Spleen (tissue), 11 donors: Measurements from ENCODE around the gene BDNF. TPM values are rescaled to one million over a fixed set of nuclear protein-coding genes. Genes with fewer than 3 reads are reported as not detected.

Source experiments
- DNase-seq: peaks from one replicate; pipeline ENCODE4 v3.0.0-alpha.2; 2020
- H3K27ac ChIP-seq, 8 donors: fragments of 200-600 bp; sonication (generic) in 7 of 8; 1 replicate in 4 of 8; 2 replicates in 4 of 8; pipeline versions ENCODE4 v1.5.0 to v1.8.0; 2016 to 2021; ENCODE audit warnings: inconsistent platforms in 4 of 8, mild to moderate bottlenecking in 4 of 8, moderate library complexity in 1 of 8
- H3K27me3 ChIP-seq, 7 donors: fragments of 200-600 bp; sonication (generic) in 6 of 7; replicated peaks in 1 of 7; 1 replicate in 4 of 7; 2 replicates in 3 of 7; pipeline versions ENCODE4 v1.5.0 to v1.8.0; 2016 to 2021; ENCODE audit warnings: inconsistent platforms in 3 of 7, mild to moderate bottlenecking in 1 of 7
- H3K36me3 ChIP-seq, 6 donors: fragments of 200-600 bp; sonication (generic) in 5 of 6; 1 replicate in 4 of 6; 2 replicates in 2 of 6; pipeline versions ENCODE4 v1.5.0 to v1.8.0; 2016 to 2021; ENCODE audit warnings: inconsistent platforms in 2 of 6
- H3K4me1 ChIP-seq, 6 donors: fragments of 200-600 bp; sonication (generic) in 5 of 6; 1 replicate in 3 of 6; 2 replicates in 3 of 6; pipeline versions ENCODE4 v1.5.0 to v1.8.0; 2016 to 2021; ENCODE audit warnings: inconsistent platforms in 3 of 6
- H3K4me3 ChIP-seq, 8 donors: fragments of 200-600 bp; sonication (generic) in 7 of 8; 1 replicate in 4 of 8; 2 replicates in 4 of 8; pipeline versions ENCODE4 v1.5.0 to v1.8.0; 2016 to 2021; ENCODE audit warnings: inconsistent platforms in 4 of 8, mild to moderate bottlenecking in 4 of 8, moderate library complexity in 2 of 8
- H3K9me3 ChIP-seq, 8 donors: fragments of 200-600 bp; sonication (generic) in 7 of 8; 1 replicate in 4 of 8; 2 replicates in 4 of 8; pipeline versions ENCODE4 v1.5.0 to v1.8.0; 2016 to 2021; ENCODE audit warnings: inconsistent platforms in 4 of 8
- POLR2A ChIP-seq, 3 donors: fragments of 450-650 bp; IDR thresholded peaks; one replicate each; pipeline ENCODE4 v1.5.1; 2017; ENCODE audit warnings: antibody characterized with exemption in 3 of 3, mild to moderate bottlenecking in 1 of 3
- POLR2AphosphoS5 ChIP-seq, 3 donors: sonication (generic); formaldehyde crosslinking; IDR thresholded peaks; one replicate each; pipeline ENCODE4 v1.5.1; 2017; ENCODE audit warnings: antibody characterized with exemption in 3 of 3
- WGBS, 5 donors: extraction: QIAGEN DNeasy Blood & Tissue Kit in 3 of 5; methylation state at CpG; one replicate each; pipeline versions ENCODE4 v1.1.5 to v1.1.7; 2013 to 2018; 5-methylcytosine and 5-hydroxymethylcytosine counted together
- intact Hi-C: fragments of 100-400 bp; cut with DNase I; formaldehyde crosslinking; loops from one replicate; pipeline ENCODE4 v1.15.0; 2023; ENCODE audit warnings: low total_unique reads
- polyA plus RNA-seq, 3 donors: library from polyadenylated mRNA; stranded (reverse); fragments of 200-250 nt; gene quantifications; one replicate each; pipeline ENCODE4 v1.2.1, GENCODE V29; 2013
- total RNA-seq, 7 donors: library from RNA; depleted of rRNA in 3 of 7; stranded (reverse); fragments of >200 nt in 3 of 7; fragmentation: NEBNext Ultra II Directional in 4 of 7; extraction: Animal tissue kit (Norgen Biotek cat#: 25700) in 4 of 7; gene quantifications; one replicate each; pipeline versions ENCODE4 v1.1.0 to v1.2.1, GENCODE V29; 2016 to 2021
- TF ChIP-seq, protein P1 (sequence below), 11 experiments: fragments of 200-600 bp in 7 of 11; fragments of 450-650 bp in 4 of 11; sonication (generic) in 4 of 11; IDR thresholded peaks in 8 of 11; conservative IDR thresholded peaks in 3 of 11; 1 replicate in 7 of 11; 2 replicates in 4 of 11; pipeline versions ENCODE4 v1.4.0 to v1.8.0; 2016 to 2021; ENCODE audit warnings: antibody characterized with exemption in 11 of 11, inconsistent platforms in 4 of 11, mild to moderate bottlenecking in 1 of 11
- donor health status: healthy with polysubstance abuse.
- donor health status: DM: no; HTN: no; CAD: no; lungs with moderate emphysema.
- donor health status: DM: no; HTN: no; CAD: no.
- donor health status: Bipolar disorder and iron deficiency.
- donor health status: healthy.
- donor health status: DM: no; HTN: no; CAD: no.
- donor health status: DM: yes; HTN: yes; CAD: no.

The BDNF gene
- total and polyA plus RNA-seq, 10 donors = 0.02 to 0.29 (median 0.08) TPM; not detected in 2

DNA sequence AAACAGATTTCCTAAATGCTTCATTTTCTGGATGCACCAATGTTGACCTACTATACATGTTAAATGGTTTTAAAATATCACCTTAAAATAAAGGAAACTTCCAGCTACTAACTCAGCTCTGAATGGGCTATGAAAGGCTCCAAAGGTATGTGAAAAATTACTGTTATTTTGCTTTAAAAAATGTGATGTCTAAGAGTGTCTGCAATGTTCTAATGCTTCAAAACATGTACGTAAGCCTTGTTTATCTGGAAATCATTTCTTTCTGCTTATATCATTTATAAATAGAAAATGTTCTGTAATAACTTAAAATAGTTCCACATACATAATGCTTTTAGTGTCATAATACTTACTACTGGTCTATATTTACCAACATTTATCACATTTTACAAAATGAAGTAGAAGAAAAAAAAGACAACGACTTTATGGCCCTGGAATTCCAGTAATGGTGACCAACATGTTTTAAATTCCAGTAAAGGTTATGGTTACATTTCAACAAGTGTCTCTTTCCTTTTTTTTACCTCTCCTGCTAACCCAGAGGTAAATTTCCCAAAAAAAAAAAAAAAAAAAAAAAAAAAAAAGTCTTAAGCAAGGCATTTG, 2.5 kb downstream of the BDNF start:
- intact Hi-C loops = loop anchor here (10.0 kb wide), 1 partner anchor 1637 kb away; no protein-coding TSS in a partner anchor
- peaks cover 0 to 81% (median 53%) of the 10 kb centered on the region in 7 donors for H3K27me3 ChIP-seq
- no peaks in the 10 kb centered on the region for H3K9me3 ChIP-seq
- no peak overlapping the region for H3K4me3 ChIP-seq
- H3K36me3 ChIP-seq = no peaks in the 10 kb centered on the region
- H3K4me1 ChIP-seq = peaks cover 18 to 38% (median 32%) of the 10 kb centered on the region in 6 donors
- TF ChIP-seq POLR2A (IDR thresholded peaks at IDR 0.05) (no peak), POLR2AphosphoS5 (IDR thresholded peaks at IDR 0.05) (no peak)
- TF ChIP-seq, protein P1, sequence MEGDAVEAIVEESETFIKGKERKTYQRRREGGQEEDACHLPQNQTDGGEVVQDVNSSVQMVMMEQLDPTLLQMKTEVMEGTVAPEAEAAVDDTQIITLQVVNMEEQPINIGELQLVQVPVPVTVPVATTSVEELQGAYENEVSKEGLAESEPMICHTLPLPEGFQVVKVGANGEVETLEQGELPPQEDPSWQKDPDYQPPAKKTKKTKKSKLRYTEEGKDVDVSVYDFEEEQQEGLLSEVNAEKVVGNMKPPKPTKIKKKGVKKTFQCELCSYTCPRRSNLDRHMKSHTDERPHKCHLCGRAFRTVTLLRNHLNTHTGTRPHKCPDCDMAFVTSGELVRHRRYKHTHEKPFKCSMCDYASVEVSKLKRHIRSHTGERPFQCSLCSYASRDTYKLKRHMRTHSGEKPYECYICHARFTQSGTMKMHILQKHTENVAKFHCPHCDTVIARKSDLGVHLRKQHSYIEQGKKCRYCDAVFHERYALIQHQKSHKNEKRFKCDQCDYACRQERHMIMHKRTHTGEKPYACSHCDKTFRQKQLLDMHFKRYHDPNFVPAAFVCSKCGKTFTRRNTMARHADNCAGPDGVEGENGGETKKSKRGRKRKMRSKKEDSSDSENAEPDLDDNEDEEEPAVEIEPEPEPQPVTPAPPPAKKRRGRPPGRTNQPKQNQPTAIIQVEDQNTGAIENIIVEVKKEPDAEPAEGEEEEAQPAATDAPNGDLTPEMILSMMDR (IDR thresholded peaks at IDR 0.05 in 8 of 11, conservative IDR thresholded peaks at IDR 0.05 in 3 of 11) = no peak
- 51 to 67% (median 66%) methylated on average over 2 of the region's 2 CpGs for WGBS, 5 donors
- H3K27ac ChIP-seq = no peak overlapping the region
- DNase-seq = no peak

- Histone ChIP-seq H3K4me1 (peaks cover 18 to 38% (median 32%) of the 10 kb centered on the region in 6 donors), H3K27me3 (peaks cover 0 to 73% (median 48%) of the 10 kb centered on the region in 7 donors), H3K4me3 (no peak overlapping the region), H3K27ac (no peak overlapping the region), H3K9me3 (no peaks in the 10 kb centered on the region), H3K36me3 (no peaks in the 10 kb centered on the region)
- DNase-seq = no peak
- intact Hi-C loops = loop anchor here (10.0 kb wide), 1 partner anchor 1638 kb away; no protein-coding TSS in a partner anchor
- TF ChIP-seq, protein P1 (IDR thresholded peaks at IDR 0.05 in 8 of 11, conservative IDR thresholded peaks at IDR 0.05 in 3 of 11) = no peak
- no peak for TF ChIP-seq POLR2A (IDR thresholded peaks at IDR 0.05)
- TF ChIP-seq POLR2AphosphoS5 (IDR thresholded peaks at IDR 0.05) = no peak
- WGBS, 5 donors = 31 to 43% (median 39%) methylated on average over 8 of the region's 8 CpGs
These were observed 3.3 kb downstream of the BDNF start for GRCh38 chr11:27696961-27697360.

DNA sequence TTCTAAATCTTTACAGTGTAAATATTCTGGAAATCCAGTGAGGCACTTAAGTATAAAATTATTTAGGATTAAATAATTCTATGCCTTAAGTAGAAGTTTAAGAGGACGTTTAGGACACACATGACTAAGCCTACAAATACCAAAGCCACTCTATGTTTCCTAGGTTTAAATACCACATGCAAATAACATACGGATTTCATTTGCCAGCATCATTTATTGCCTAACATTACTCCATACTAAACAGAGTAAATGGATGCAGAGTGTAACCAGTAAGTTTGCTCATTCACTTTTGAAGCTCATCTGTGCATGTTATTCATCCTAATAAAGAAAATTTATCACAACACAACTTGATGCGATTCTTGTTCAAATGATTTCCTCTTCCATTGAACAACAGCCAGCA, 4.1 kb downstream of the BDNF start:
- no peak overlapping the region for H3K4me3 ChIP-seq
- H3K9me3 ChIP-seq = no peaks in the 10 kb centered on the region
- intact Hi-C loops = loop anchor here (10.0 kb wide), 1 partner anchor 1639 kb away; no protein-coding TSS in a partner anchor
- TF ChIP-seq POLR2A (IDR thresholded peaks at IDR 0.05) (no peak), POLR2AphosphoS5 (IDR thresholded peaks at IDR 0.05) (no peak)
- TF ChIP-seq, protein P1 (IDR thresholded peaks at IDR 0.05 in 8 of 11, conservative IDR thresholded peaks at IDR 0.05 in 3 of 11) = no peak
- WGBS, 5 donors = 56 to 67% (median 62%) methylated on average over 3 of the region's 3 CpGs
- no peak overlapping the region for H3K27ac ChIP-seq
- DNase-seq = no peak
- peaks cover 0 to 64% (median 41%) of the 10 kb centered on the region in 7 donors for H3K27me3 ChIP-seq
- H3K36me3 ChIP-seq = no peaks in the 10 kb centered on the region
- peaks cover 14 to 30% (median 26%) of the 10 kb centered on the region in 6 donors for H3K4me1 ChIP-seq

DNA sequence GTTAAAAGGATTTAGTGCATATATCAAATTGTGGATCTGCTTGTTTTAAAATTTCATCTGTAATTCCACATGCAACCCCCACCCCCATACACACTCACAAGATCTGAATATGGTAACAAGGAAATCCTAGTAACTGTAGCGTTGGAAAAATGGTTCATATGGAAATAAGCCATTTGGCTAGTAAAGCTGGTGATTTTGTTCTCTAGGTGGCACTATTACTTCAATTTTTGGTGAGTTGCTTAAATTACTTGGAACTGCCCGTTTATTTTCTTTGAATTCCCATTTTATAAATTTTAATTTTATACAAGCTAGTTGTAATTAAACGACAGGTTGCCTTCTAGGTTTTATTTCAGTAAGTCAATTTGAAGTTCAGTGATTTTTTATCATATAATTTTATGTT, 5.3 kb downstream of the BDNF start:
- intact Hi-C loops = loop anchor here (10.0 kb wide), 1 partner anchor 1640 kb away; no protein-coding TSS in a partner anchor
- no peak for DNase-seq
- Histone ChIP-seq H3K4me3 (no peak overlapping the region), H3K27ac (no peak overlapping the region), H3K9me3 (no peaks in the 10 kb centered on the region), H3K27me3 (peaks cover 0 to 53% (median 30%) of the 10 kb centered on the region in 7 donors), H3K4me1 (peaks cover 11 to 18% (median 15%) of the 10 kb centered on the region in 6 donors), H3K36me3 (no peaks in the 10 kb centered on the region)
- WGBS, 5 donors = 16 to 26% (median 21%) methylated on average over 3 of the region's 3 CpGs
- no peak for TF ChIP-seq POLR2AphosphoS5 (IDR thresholded peaks at IDR 0.05)
- no peak for TF ChIP-seq POLR2A (IDR thresholded peaks at IDR 0.05)
- TF ChIP-seq, protein P1 (IDR thresholded peaks at IDR 0.05 in 8 of 11, conservative IDR thresholded peaks at IDR 0.05 in 3 of 11) = no peak
